Measurements from ENCODE around the gene RBM19.

GRCh38 chr12:113793250-113793649 lies 172.9 kb downstream of the RBM19 start:
- TF ChIP-seq CTCF (IDR thresholded peaks at IDR 0.05) (no peak), JUN (IDR thresholded peaks at IDR 0.05) (no peak)

All from A549 (cell line).